GM18873 (cell line): ENCODE results near the gene VENTX.

Source experiments
- ATAC-seq: cut with Tn5 transposase; IDR thresholded peaks from one replicate; pipeline ENCODE4 v1.9.1; 2021; ENCODE audit warnings: mild to moderate bottlenecking, moderate library complexity, moderate number of reproducible peaks; ENCODE audit not compliant: unreplicated experiment, low FRiP score

Gene VENTX, protein sequence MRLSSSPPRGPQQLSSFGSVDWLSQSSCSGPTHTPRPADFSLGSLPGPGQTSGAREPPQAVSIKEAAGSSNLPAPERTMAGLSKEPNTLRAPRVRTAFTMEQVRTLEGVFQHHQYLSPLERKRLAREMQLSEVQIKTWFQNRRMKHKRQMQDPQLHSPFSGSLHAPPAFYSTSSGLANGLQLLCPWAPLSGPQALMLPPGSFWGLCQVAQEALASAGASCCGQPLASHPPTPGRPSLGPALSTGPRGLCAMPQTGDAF

DNA sequence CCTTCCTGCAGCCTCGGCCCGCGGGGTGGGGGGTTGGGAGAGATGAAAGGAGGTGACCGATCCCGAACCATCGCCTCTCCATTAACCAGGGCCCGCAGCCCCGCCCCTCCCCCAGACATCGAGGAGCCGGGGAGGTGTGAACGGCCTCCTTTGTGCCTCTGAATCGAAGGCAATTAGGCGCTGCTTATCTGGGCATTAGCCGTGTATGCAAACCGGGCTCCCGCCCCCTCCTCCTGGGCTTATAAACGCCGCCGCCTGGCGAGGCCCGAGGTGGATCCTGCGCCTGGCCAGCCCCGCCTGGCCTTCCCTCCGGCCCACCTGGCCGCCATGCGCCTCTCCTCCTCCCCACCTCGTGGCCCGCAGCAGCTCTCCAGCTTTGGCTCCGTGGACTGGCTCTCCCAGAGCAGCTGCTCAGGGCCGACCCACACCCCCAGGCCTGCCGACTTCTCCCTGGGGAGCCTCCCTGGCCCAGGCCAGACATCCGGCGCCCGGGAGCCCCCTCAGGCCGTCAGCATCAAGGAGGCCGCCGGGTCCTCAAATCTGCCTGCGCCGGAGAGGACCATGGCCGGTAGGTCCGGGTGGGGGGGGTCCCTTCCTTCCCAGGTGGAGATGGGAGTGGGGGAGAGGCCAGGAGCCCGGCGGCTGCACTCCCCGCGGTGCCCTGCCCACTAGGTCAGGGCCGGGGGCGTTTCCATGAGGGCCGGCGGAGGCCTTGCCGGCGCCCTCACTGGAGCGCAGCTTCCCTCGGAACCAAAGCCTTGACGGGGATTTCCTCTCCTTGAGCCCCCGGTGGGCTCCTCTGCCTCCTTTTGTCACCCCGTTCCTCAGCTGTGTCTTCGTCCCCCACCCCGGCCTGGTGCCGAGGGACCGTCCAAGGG lies at the start of gene VENTX:
Gene VENTX, plus strand, starts transcription at position 268 of the 878 bp plus-strand sequence. Its CDS starts 60 bp downstream, at position 328.
- no peak for ATAC-seq

DNA sequence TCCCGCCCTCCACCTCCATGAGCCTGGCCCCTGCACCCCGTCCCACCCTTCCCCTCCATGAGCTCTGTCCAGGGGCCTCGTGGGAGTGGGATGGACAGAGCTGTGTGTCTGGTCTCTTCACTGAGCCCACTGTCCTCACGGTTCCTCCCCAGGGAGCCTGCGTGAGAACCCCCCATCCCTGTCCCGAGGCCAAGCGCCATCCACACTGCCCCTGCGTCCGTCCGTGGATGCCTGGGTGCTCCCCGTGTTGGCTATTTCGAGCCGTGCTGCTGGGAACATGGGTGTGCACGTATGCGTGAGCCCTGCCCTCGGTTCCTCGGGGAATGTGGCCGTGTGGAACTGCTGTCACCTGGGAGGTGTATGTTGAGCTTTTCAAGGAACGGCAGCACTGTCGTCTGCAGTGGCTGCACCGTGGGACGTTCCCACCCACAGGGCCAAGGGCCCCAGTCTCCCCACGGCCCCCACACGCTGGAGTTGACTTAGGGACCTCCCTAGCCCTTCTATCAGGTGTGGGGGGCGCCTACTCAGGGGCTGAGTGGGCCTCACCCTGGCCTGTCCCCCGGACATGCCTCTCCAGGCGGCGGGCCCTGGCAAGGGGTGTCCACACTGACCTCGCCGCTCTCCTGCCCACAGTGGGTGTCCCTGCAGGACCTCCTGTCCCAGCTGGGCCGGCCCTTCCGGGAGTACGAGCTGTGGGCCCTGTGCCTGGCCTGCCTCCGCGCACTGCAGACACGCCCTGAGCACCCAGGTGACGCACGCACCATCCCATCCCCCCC lies 49.6 kb upstream of the VENTX start:
- no peak for ATAC-seq

DNA sequence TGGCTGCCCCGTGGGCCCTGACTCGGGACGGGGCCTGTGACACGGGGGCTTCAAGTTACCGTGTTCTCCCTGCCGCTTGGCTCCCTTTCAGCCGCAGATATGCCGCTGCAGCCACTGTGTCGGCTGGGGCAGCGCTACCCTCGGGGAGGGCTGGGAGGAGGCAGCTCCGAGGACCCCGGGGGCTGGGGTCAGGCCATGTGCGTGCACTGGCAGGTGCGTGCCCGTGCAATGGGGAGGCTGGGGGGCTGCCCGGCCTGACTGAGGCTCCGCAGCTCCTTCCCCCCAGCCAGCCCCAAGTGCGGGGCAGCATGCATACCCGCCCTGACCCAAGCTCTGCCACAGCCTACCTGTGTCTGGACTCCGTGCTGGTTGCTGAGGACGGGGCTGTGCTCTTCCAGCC lies 48.4 kb upstream of the VENTX start:
- ATAC-seq = no peak

DNA sequence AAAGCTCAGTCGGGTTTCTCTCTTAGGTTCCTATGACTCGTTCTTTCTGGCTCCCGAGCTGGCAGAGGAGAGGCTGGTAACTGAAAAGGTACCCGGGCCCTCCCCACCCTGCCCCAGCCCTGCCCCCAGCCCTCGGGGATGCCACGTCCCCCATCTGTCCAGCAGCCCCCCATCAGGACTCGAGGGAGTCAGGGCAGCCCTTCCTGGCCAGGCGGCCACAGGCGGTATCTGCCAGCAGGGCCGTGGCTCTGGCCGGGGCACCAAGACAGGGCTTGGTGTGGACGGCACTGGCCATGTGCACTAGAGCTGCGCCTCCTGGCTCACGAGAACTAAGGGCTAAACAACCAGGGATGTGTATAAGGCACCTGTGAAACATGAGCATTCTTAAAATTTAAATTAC lies 47.9 kb upstream of the VENTX start:
- no peak for ATAC-seq

DNA sequence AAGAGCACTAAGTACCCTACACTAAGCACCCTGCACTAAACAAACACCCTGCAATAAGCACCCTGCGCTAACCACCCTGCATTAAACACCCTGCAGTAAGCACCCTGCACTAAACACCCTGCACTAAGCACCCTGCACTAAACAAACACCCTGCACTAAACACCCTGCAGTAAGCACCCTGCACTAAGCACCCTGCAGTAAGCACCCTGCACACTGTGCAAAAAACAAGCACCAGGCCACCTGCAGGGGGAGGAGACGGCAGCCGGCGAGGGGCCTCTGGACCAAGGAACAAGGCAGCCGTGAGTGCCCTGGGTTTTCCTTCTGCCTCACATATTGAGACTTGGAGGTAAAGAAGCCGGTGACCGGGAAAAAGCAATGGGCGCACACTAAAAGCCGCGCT lies 47.4 kb upstream of the VENTX start:
- no peak for ATAC-seq

DNA sequence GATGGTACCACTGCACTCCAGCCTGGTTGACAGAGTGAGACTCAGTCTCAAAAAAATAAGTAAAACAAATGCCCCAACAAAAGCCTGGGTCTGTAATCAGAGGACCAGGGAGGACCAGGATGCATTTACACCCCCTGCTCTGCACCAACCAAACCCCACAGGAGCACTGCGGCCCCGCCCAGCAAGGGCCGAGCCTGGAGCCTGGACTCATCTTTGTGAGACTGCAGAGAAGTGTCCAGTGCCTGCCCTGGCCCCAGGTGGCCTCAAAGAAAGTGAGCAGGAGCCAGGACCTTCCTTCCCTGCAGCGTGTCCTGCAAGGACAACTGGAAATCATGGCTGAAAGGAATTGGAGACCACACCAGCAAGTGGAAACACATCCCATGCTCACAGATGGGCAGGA lies 46.0 kb upstream of the VENTX start:
- ATAC-seq = no peak

DNA sequence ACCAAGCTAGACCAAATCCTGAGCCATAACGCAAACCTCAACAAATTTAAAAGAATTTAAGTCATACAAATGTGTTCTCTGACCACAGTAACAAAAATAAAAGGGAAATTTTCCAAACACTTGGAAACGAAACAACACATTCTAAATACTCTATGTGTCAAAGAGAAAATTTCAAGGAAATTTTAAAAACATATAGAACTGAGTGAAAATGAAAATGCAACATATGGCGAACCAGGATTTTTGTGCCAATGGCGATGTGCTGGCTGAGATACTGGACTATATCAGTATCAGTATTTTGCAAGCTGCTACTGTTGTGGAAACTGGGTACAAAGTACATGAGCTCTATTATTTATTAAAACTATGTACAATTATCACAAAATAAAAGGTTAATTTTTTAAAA lies 43.5 kb upstream of the VENTX start:
- no peak for ATAC-seq

DNA sequence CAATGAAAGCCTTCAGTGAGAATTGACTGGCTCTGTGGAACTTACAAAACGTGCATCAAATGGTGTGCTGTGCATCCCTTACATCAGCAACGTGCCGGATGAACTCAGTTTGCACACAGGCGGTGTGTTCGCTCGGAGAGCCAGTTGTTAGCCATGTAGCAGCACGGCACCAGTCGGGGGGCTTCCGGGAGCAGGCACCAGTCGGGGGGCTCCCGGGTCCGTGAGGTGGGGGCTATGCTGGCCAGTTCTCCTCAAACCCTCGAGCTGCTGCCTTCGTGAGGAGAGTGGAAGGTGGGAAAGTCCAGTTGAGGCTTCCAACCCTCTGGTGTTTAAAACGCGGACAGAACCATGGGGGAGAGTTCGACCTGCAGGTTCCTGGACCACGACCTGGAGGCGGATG lies 42.6 kb upstream of the VENTX start:
- ATAC-seq = no peak

DNA sequence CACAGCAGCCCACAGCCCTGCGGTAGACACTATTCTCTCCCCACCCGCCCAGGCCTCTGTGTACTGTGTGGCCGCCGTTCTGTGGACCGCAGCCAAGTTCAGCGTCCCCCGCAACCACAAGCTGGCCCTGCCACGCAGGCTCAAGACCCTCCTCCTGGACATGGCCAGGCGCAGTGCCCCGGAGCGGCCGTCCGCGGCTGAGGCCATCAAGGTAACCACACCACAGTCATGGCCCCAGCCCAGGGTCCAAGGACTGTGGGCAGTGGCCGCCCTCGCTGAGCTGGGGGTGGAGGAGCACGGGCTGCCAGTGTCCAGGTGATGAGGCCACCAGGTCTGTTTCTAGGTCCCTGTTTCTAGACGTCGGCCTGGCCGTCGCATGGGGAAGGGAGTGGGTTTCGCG lies 42.0 kb upstream of the VENTX start:
- no peak for ATAC-seq

DNA sequence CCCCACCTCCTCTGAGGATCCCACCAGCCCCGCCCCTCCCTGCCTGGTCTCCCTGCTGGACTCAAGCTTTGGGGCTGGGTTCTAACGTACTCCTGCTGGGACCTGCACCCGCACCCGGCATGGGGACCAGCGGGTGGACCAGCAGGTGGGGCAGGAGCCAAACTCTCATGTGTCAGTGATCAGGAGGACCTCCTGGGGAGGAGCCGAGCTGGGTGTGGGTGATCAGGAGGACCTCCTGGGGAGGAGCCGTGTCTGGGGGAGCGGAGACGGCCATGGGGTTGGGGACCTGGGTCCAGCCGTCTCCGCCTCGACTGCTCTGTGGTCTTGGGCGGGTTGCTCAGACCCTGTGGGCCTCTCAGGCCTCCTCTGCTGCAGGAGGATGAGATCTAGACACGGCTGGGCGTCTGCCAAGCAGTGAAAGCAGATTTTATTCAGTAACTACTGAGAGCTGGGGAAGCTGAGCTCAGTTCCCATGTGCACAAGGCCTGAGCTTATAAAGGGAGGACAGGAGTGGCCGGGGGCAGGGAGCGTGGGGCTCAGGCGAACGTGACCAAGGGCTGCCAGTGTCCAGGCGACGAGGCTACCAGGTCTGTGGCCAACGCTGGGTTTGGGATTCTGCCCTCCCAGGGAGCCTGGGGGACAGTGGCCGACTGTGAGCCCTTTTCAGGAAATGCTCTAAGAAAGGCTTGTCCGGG lies 41.3 kb upstream of the VENTX start:
- no peak for ATAC-seq

DNA sequence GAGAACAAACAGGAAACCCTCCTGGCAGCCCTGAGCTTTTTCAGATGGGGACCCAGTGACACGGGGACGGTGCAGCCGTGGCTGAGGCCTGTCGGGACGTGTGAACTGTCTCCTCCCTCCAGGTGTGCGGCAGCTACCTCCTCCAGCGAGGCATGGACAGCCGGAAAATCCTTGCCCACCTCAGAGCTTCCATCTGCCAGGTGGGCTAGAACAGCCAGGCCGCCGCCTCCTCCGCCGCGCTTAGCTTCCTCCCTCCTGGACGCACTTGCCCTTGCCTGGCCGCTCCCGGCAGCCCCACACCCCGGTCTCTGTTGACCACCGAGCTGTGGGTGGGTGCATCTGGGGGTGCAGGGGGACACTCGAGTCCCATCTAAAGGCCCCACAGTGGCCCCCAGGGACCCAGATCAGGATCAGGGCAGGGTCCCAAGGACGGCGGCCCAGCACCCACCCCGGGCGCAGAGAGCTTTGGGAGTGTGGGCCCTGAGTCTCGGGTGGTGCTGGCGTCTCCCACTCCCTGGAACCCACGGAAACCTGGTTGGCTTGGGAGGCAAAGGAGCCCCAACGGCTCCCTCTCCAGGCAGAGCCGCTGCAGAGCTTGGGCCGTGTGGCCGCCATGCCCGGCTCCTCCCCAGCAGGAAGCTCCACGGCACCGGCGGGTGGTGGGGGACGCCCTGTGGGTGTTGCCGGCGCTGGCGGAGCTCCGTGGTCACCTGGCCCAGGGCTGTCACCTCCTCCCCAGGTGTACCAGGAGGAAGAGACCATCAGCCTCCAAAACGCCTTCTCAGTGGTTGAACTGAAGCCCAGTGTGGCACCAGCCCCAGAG lies 40.5 kb upstream of the VENTX start:
- ATAC-seq = no peak

DNA sequence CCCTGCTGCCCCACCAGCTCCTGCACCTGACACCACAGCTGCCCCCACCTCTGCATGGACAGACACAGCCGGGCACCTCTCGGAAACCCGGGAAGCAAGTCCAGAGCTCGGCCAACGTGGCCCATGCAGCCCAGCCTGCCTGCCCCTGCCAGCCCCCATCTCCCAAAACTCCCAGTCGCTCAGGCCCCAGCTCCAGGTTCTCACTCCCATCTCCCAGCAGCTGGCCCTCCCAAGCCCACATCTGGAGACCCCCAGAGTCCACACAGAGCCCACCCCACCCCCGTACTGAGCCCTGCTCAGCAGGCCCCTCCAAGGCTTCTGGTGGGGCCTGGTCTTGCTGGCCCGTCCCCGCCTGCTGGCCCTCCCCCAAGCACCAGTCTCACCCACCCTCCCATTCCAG lies 39.9 kb upstream of the VENTX start:
- ATAC-seq = no peak

DNA sequence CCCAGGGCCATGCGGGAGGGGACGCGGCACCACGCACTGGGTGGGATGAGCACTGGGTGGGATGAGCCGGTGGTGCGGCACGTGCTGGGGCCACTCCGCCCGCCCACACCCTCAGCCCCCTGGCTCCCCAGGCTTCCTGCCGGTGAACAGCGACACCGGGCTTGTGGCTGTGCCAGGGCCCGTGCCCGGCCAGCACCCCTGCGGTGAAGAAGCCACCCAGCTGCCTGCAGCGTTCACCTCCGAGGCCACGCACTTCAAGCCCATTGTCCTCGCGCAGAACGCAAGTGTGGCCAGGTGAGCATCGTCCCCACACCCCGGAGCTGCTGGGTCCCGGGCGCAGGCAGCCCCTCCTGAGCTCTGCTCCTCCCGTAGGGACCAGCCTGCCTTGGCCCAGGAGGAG lies 39.4 kb upstream of the VENTX start:
- ATAC-seq = no peak

DNA sequence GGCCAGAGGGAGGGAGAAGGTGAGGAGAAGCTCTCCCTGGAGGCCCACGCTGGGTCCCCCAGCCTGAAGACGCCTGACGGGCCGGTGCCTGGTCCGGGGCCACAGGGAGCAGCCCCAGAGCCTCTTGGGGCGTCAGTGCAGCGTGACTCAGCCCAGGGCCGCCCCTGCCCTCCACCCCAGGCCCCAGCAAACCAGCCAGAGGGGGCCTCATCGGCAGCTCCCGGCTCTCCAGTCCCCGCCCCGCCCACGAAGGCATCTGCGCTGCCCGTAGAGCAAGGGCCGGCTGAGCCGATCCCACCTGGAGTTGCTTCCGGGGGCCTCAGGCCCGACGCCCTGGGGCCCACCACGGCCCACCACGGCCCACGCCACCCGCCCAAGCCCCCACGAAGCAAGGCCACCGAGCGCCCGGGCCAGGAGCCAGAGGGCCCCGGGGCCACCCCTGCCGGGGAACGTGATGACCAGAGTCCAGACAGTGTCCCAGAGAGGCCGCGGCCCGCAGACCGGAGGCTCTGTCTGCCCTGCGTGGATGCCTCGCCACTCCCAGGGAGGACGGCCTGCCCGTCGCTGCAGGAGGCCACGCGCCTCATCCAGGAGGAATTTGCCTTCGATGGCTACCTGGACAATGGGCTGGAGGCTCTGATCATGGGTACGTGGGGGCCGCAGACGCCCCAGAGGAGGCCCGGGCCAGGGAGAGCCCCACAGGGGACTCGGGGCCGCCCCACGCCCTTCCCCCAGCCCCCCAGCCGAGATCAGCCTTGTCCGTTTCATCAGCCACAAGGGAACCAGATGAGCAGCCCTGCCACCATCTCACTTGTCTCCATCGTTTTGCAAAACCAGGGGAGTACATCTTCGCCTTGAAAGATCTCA lies 38.8 kb upstream of the VENTX start:
- ATAC-seq = no peak

DNA sequence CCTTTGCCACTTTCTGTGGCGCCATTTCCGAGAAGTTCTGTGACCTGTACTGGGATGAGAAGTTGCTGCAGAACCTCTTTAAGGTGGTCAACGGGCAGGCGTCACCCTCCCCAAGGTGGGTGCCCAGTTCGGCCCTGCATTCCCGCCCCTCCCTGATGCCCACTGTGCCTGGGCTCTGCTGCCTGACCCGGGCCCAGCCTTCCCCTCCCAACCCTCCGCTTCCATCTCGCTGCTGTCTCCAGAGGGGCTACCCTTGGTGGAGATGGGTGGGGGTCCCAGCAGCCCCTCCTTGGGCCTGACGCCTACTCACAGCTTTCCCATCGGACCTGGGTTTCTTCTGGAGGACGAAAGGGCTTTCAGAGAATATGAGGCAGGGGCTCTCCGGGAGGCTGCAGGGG lies 38.2 kb upstream of the VENTX start:
- ATAC-seq = no peak

DNA sequence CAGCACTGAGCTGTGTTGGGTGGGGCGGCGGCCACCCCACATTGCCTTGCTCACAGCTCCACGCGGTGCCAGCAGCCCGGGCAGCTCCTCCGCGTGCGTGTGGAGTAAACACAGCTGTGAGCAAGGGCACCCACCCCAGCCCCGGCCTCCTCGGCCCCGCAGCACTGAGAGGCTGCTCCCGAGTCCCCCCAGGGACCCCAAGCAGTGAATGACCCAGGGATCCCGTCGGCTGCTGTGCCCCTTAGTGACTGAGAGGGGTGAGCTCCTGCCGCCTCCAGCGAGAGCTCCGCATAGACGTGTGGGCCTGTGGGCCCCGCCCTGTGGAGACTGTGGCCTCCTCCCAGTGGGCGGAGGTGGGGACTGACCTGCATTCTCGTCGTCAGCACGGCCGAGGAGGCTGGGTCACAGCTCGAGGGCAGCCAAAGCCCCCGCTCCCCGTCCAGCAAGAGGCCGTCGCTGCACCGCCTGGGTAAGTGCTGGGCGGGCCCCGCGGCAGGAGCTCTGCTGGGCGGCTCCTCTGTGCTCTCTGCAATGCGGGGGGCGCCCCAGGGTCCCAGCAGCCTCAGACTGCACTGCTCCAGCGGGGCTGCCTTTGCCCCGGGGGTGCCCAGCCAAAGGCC lies 37.6 kb upstream of the VENTX start:
- ATAC-seq = no peak

DNA sequence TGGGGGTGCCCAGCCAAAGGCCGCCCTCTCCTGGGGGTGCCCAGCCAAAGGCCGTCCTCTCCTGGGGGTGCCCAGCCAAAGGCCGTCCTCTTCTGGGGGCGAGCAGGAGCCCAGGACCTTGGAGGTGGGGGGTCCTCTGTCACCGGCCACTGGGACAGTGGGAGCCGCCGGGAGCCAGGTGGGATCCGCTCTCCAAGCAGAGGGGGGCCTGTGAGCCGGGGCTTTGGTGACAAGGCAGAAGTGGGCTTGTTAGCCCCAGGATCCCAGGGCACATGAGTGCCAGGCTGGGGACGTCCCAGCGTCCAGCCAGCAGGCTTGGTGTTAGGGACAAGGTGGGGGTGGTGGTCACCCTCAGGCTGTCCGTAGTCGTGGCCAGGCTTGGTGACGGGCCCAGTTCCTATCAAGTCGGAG lies 37.0 kb upstream of the VENTX start:
- no peak for ATAC-seq

DNA sequence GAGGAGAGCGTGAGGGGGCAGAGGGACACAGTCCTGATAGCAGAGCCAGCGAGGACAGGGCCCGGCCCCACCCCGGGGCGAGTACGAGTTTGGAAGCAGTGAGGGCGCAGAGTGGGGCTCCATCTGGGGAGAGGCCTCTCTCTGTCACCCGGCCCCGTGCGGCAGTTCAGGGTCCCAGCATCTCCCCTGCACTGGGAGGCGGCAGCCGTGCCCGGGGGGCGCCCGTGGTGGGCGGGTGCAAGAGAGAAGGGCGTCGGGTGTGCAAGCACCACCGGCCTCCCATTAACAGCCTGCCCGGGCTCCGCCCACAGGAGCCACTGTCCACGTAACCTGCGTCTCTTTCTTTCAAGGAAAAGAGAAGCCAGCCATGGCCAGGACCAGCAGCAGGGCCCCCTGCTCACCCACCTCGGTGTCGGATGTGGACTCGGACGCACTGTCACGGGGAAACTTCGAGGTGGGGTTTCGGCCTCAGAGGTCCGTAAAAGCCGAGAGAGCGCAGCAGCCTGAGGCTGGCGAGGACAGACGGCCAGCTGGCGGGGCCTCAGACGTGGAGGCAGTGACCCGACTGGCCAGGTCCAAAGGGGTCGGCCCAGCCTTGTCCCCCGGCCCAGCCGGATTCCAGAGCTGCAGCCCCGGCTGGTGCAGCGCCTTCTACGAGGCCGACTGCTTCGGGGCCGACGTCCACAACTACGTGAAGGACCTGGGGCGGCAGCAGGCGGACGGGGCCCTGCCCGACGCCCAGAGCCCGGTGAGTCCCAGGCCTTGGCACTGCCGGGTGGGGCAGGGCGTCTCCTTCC lies 36.3 kb upstream of the VENTX start:
- no peak for ATAC-seq
